Measurements from ENCODE around the gene TRPM7. TPM values are rescaled to one million over a fixed set of nuclear protein-coding genes. Genes with fewer than 3 reads are reported as not detected.

TRPM7 gene
- total and polyA plus RNA-seq, 9 of the 15 experiments (the other 6 are each of a cell fraction or from before 2014, with no cell fraction given) = 12.3 to 59.2 (median 31.5) TPM

GRCh38 chr15:50594311-50594710, 92.3 kb downstream of the TRPM7 start (continued):
- TF ChIP-seq ZNF740 (CRISPR knock-in tag; IDR thresholded peaks at IDR 0.05) = no peak
- TF ChIP-seq ZNF740 (tag; IDR thresholded peaks at IDR 0.05) = no peak
- no peak for TF ChIP-seq ZNF766 (CRISPR knock-in tag; conservative IDR thresholded peaks at IDR 0.05)
- no peak for TF ChIP-seq FOXO4 (CRISPR knock-in tag; IDR thresholded peaks at IDR 0.05)
- TF ChIP-seq PHF8 (IDR thresholded peaks at IDR 0.05; ENCODE audit: borderline replicate concordance, low read length) = no peak

- intact Hi-C loops (cut with micrococcal nuclease) (no loop called here), in situ Hi-C loops (cut with MboI) (no loop called here)
- H3K79me2 ChIP-seq (ENCODE audit: control insufficient read depth, insufficient read depth, low read length) = no peaks in the 10 kb centered on the region; the same call in 2 of the 3 replicates
- WGBS (ENCODE audit: insufficient coverage, low coverage, missing lambda C conversion rate) = 19% methylated on average over 3 of the region's 3 CpGs
- no peak for FAIRE-seq
- peak overlapping the region in 1 of 2 experiments; percentile 36; a peak in 2 of 4 replicates for H3K9ac ChIP-seq (ENCODE audit: insufficient read depth in 1 of 2, low read depth in 2 of 2, low read length in 2 of 2)
- peak; percentile 70 for ATAC-seq
- H3K4me3 ChIP-seq = no peak overlapping the region
- H2AFZ ChIP-seq (ENCODE audit: low read depth, low read length) = peak overlapping the region; percentile 22; the same call in 1 of the 2 replicates
- ChIA-PET POLR2A (no interaction called here), CTCF (ENCODE audit: low intra/inter-chr PET ratio) (no interaction called here)
- peak overlapping the region; percentile 42; the same call in 2 of the 3 replicates for H3K27ac ChIP-seq (ENCODE audit: extremely low read depth, low read depth, low read length)
- H3K36me3 ChIP-seq (ENCODE audit: control insufficient read depth, insufficient read depth, low read length) = peaks cover 87% of the 10 kb centered on the region
- peak overlapping the region; percentile 17; the same call in 1 of the 2 replicates for H3K4me2 ChIP-seq (ENCODE audit: insufficient read depth, low read length)
- peaks cover 13 to 14% of the 10 kb centered on the region in 2 experiments; a peak in 3 of 5 replicates for H3K4me1 ChIP-seq (replicated peaks in 1 of 2; ENCODE audit: control insufficient read depth in 2 of 2, insufficient read depth in 2 of 2, low read length in 2 of 2)
- H3K9me1 ChIP-seq (ENCODE audit: control insufficient read depth, insufficient read depth, low read length) = no peaks in the 10 kb centered on the region
- no TSS peak for BruUV-seq (replicated peaks)
- H3K9me3 ChIP-seq (replicated peaks; ENCODE audit: control insufficient read depth, insufficient read depth, low read depth, low read length) = no peaks in the 10 kb centered on the region
- peak in 2 of 4 experiments; percentile 30 to 35 for DNase-seq (ENCODE audit: extremely low read depth in 1 of 4, low spot score in 3 of 4)
- no peaks in the 10 kb centered on the region for H3K27me3 ChIP-seq (ENCODE audit: control insufficient read depth in 2 of 2, insufficient read depth in 2 of 2, low read length in 2 of 2)
- H4K20me1 ChIP-seq (replicated peaks; ENCODE audit: control insufficient read depth, insufficient read depth, low read length) = no peaks in the 10 kb centered on the region
- TF ChIP-seq HDAC6 (IDR thresholded peaks at IDR 0.05; ENCODE audit: low read depth, low read length) = no peak
- TF ChIP-seq ZNF282 (CRISPR knock-in tag; IDR thresholded peaks at IDR 0.05) = no peak
- no peak for TF ChIP-seq ARID2 (IDR thresholded peaks at IDR 0.05)
- no peak for TF ChIP-seq SP2 (IDR thresholded peaks at IDR 0.05; ENCODE audit: extremely low read depth, low read depth, low read length, poor library complexity, severe bottlenecking)
- TF ChIP-seq HNRNPH1 (optimal IDR thresholded peaks at IDR 0.05; ENCODE audit: low read depth, low read length) = no peak
- TF ChIP-seq ZFP36 (IDR thresholded peaks at IDR 0.05; ENCODE audit: low read depth, low read length, partially characterized antibody) = no peak
- TF ChIP-seq ARID3B (CRISPR knock-in tag; IDR thresholded peaks at IDR 0.05; ENCODE audit: borderline replicate concordance) = no peak
- no peak for TF ChIP-seq KDM4B (IDR thresholded peaks at IDR 0.05; ENCODE audit: borderline replicate concordance in 2 of 2, low read depth in 1 of 2)
- peak; percentile 77 for TF ChIP-seq C11orf30 (IDR thresholded peaks at IDR 0.05; ENCODE audit: low read depth)
- TF ChIP-seq SRF (CRISPR knock-in tag; IDR thresholded peaks at IDR 0.05) = no peak
- no peak for TF ChIP-seq EGR1 (conservative IDR thresholded peaks at IDR 0.05)
- no peak for TF ChIP-seq ILK (tag; IDR thresholded peaks at IDR 0.05; ENCODE audit: borderline replicate concordance, low read depth)
- TF ChIP-seq CTBP1 (IDR thresholded peaks at IDR 0.05; ENCODE audit: borderline replicate concordance) = 0 out of 2 replicates have a peak, but pooled peaks have one; percentile 26
Measured at GRCh38 chr15:50593761-50594160, 92.8 kb downstream of the TRPM7 start.
